Testis (tissue), 2 donors: Measurements from ENCODE around the gene ACER3.

Experiments used
- CTCF ChIP-seq, 3 experiments: fragments of 450-650 bp in 2 of 3; fragments of 200-600 bp in 1 of 3; sonication (generic) in 1 of 3; IDR thresholded peaks; one replicate each; pipeline ENCODE4 v1.5.1; 2016 to 2019; ENCODE audit warnings: antibody characterized with exemption in 3 of 3, mild to moderate bottlenecking in 2 of 3, moderate library complexity in 1 of 3
- POLR2A ChIP-seq: fragments of 450-650 bp; IDR thresholded peaks from one replicate; pipeline ENCODE4 v1.6.1; 2017; ENCODE audit warnings: antibody characterized with exemption, mild to moderate bottlenecking, moderate library complexity

GRCh38 chr11:76984743-76985142 lies 124.0 kb downstream of the ACER3 start:
- TF ChIP-seq CTCF (IDR thresholded peaks at IDR 0.05): no peak
- TF ChIP-seq POLR2A: no peak
